ENCODE measurements around the gene NPEPPS. TPM values are rescaled to one million over a fixed set of nuclear protein-coding genes. Genes with fewer than 3 reads are reported as not detected.

NPEPPS gene
- total and polyA plus RNA-seq, 2 of the 13 experiments (the other 11 are each of a cell fraction or from before 2014, with no cell fraction given), result 53.5 to 127 TPM

DNA sequence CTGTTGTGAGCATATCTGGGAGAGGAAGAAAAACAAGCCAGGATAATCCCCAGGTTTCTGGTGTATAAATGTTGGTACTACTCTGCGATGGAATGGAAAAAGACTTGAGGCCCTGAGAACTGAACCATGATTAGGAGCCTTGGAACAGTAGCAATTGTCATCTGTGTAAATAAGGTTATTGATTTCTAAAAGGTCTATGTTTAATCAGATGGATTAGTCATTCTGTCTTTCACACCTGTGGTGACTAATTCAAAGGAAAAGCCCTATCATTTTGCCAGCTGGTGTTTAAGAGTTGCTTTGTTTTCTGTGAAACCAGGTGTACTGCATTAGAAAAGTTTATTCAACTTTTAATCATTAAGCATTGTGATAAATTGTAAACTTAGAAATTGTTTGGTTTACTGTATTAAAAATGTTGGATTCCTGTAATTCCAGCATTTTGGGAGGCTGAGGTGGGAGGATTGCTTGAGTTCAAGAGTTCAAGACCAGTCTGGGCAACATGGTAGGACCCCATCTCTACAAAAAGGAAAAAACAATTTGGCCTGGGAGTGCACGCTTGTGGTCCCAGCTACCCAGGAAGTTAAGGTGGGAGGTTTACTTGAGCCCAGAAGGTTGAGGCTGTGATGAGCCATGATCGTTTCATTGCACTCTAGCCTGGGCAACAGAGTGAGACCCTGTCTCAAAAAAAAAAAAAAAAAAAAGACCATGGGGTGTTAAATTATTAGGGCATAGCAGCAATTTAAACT is 89.8 kb downstream of the NPEPPS start (continued):
- no peak for TF ChIP-seq SMYD3 (CRISPR knock-in tag; IDR thresholded peaks at IDR 0.05)
- TF ChIP-seq FOXA1 (IDR thresholded peaks at IDR 0.05), result peak; percentile 62
- 0 out of 2 replicates have a peak, but pooled peaks have one; percentile 45 for TF ChIP-seq FOXA1 (CRISPR knock-in tag; IDR thresholded peaks at IDR 0.05)
- 0 out of 4 replicates have a peak, but pooled peaks of 1 of the 2 experiments have one; percentile 31 for TF ChIP-seq KLF16 (CRISPR knock-in tag; IDR thresholded peaks at IDR 0.05)
- TF ChIP-seq ZFP62 (CRISPR knock-in tag; IDR thresholded peaks at IDR 0.05), result no peak
- TF ChIP-seq FOXK1 (CRISPR knock-in tag; IDR thresholded peaks at IDR 0.05; ENCODE audit: borderline replicate concordance, low read depth), result no peak
- TF ChIP-seq MYNN (CRISPR knock-in tag; IDR thresholded peaks at IDR 0.05; ENCODE audit: low read depth), result no peak
- TF ChIP-seq MXI1 (IDR thresholded peaks at IDR 0.05; ENCODE audit: borderline replicate concordance, low read depth, low read length), result 0 out of 3 replicates have a peak, but pooled peaks have one; percentile 7
- TF ChIP-seq KDM5A (IDR thresholded peaks at IDR 0.05; ENCODE audit: borderline replicate concordance, low read length), result no peak
- no peak for TF ChIP-seq ATF7-NPFF (CRISPR knock-in tag; IDR thresholded peaks at IDR 0.05; ENCODE audit: low read depth)
- peak; percentile 76; the same call in 1 of the 2 replicates for TF ChIP-seq JUN (CRISPR knock-in tag; IDR thresholded peaks at IDR 0.05)
- TF ChIP-seq SMARCE1 (IDR thresholded peaks at IDR 0.05; ENCODE audit: borderline replicate concordance), result peak; percentile 69; the same call in 1 of the 2 replicates
- TF ChIP-seq ISL2 (CRISPR knock-in tag; IDR thresholded peaks at IDR 0.05), result 0 out of 2 replicates have a peak, but pooled peaks have one; percentile 24
- no peak for TF ChIP-seq SNAI1 (CRISPR knock-in tag; IDR thresholded peaks at IDR 0.05; ENCODE audit: borderline replicate concordance)
- TF ChIP-seq, protein P1, sequence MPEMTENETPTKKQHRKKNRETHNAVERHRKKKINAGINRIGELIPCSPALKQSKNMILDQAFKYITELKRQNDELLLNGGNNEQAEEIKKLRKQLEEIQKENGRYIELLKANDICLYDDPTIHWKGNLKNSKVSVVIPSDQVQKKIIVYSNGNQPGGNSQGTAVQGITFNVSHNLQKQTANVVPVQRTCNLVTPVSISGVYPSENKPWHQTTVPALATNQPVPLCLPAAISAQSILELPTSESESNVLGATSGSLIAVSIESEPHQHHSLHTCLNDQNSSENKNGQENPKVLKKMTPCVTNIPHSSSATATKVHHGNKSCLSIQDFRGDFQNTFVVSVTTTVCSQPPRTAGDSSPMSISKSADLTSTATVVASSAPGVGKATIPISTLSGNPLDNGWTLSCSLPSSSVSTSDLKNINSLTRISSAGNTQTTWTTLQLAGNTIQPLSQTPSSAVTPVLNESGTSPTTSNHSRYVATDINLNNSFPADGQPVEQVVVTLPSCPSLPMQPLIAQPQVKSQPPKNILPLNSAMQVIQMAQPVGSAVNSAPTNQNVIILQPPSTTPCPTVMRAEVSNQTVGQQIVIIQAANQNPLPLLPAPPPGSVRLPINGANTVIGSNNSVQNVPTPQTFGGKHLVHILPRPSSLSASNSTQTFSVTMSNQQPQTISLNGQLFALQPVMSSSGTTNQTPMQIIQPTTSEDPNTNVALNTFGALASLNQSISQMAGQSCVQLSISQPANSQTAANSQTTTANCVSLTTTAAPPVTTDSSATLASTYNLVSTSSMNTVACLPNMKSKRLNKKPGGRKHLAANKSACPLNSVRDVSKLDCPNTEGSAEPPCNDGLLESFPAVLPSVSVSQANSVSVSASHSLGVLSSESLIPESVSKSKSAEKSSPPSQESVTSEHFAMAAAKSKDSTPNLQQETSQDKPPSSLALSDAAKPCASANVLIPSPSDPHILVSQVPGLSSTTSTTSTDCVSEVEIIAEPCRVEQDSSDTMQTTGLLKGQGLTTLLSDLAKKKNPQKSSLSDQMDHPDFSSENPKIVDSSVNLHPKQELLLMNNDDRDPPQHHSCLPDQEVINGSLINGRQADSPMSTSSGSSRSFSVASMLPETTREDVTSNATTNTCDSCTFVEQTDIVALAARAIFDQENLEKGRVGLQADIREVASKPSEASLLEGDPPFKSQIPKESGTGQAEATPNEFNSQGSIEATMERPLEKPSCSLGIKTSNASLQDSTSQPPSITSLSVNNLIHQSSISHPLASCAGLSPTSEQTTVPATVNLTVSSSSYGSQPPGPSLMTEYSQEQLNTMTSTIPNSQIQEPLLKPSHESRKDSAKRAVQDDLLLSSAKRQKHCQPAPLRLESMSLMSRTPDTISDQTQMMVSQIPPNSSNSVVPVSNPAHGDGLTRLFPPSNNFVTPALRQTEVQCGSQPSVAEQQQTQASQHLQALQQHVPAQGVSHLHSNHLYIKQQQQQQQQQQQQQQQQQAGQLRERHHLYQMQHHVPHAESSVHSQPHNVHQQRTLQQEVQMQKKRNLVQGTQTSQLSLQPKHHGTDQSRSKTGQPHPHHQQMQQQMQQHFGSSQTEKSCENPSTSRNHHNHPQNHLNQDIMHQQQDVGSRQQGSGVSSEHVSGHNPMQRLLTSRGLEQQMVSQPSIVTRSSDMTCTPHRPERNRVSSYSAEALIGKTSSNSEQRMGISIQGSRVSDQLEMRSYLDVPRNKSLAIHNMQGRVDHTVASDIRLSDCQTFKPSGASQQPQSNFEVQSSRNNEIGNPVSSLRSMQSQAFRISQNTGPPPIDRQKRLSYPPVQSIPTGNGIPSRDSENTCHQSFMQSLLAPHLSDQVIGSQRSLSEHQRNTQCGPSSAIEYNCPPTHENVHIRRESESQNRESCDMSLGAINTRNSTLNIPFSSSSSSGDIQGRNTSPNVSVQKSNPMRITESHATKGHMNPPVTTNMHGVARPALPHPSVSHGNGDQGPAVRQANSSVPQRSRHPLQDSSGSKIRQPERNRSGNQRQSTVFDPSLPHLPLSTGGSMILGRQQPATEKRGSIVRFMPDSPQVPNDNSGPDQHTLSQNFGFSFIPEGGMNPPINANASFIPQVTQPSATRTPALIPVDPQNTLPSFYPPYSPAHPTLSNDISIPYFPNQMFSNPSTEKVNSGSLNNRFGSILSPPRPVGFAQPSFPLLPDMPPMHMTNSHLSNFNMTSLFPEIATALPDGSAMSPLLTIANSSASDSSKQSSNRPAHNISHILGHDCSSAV (CRISPR knock-in tag; IDR thresholded peaks at IDR 0.05; ENCODE audit: borderline replicate concordance), result no peak
- TF ChIP-seq NR2F2 (IDR thresholded peaks at IDR 0.05; ENCODE audit: borderline replicate concordance, low read depth), result 0 out of 2 replicates have a peak, but pooled peaks have one; percentile 28
- TF ChIP-seq ZNF773 (CRISPR knock-in tag; IDR thresholded peaks at IDR 0.05; ENCODE audit: borderline replicate concordance), result no peak
- 0 out of 2 replicates have a peak, but pooled peaks have one; percentile 31 for TF ChIP-seq ZNF652 (CRISPR knock-in tag; IDR thresholded peaks at IDR 0.05; ENCODE audit: borderline replicate concordance, low read depth)
- TF ChIP-seq FOXP1 (IDR thresholded peaks at IDR 0.05), result no peak
- peak; percentile 67; the same call in 1 of the 2 replicates for TF ChIP-seq FOXP1 (CRISPR knock-in tag; IDR thresholded peaks at IDR 0.05)
